SK-N-SH (cell line): ENCODE results near the gene USP30.

Experiments
- CTCF ChIP-seq: fragments of 200-600 bp; sonication (generic); IDR thresholded peaks from 2 replicates; pipeline ENCODE4 v1.6.1; 2017; ENCODE audit warnings: antibody characterized with exemption, mild to moderate bottlenecking, moderate library complexity
- EP300 ChIP-seq, 2 experiments: IDR thresholded peaks; 2 replicates each; pipeline versions ENCODE4 v1.4.0 to v1.6.1; 2012; ENCODE audit warnings: borderline replicate concordance in 1 of 2, low read depth in 1 of 2, low read length in 1 of 2
- FOXJ3 ChIP-seq: sonication (generic); formaldehyde crosslinking; IDR thresholded peaks from 2 replicates; pipeline ENCODE4 v1.5.1; 2020; ENCODE audit warnings: mild to moderate bottlenecking, missing genetic modification reagents
- FOXM1 ChIP-seq: IDR thresholded peaks from 2 replicates; pipeline ENCODE4 v1.4.0; 2012; ENCODE audit warnings: low read depth, mild to moderate bottlenecking
- GABPA ChIP-seq: IDR thresholded peaks from 2 replicates; pipeline ENCODE4 v1.4.0; 2012; ENCODE audit warnings: low read depth, mild to moderate bottlenecking
- JUND ChIP-seq: IDR thresholded peaks from 2 replicates; pipeline ENCODE4 v1.4.0; 2012
- POLR2AphosphoS5 ChIP-seq: IDR thresholded peaks from 2 replicates; pipeline ENCODE4 v1.6.1; 2012; ENCODE audit warnings: low read depth, low read length
- RAD21 ChIP-seq: IDR thresholded peaks from 2 replicates; pipeline ENCODE4 v1.6.1; 2012; ENCODE audit warnings: mild to moderate bottlenecking, low read length
- RCOR1 ChIP-seq: fragments of 150-350 bp; IDR thresholded peaks from 2 replicates; pipeline ENCODE4 v1.6.1; 2017; ENCODE audit warnings: antibody characterized with exemption, low read length
- REST ChIP-seq: IDR thresholded peaks from 2 replicates; pipeline ENCODE4 v1.6.1; 2012; ENCODE audit warnings: mild to moderate bottlenecking, low read depth, low read length, moderate library complexity
- SIN3A ChIP-seq: IDR thresholded peaks from 2 replicates; pipeline ENCODE4 v1.6.1; 2012; ENCODE audit warnings: low read depth, mild to moderate bottlenecking, low read length, moderate library complexity, borderline replicate concordance
- USF1 ChIP-seq: IDR thresholded peaks from 2 replicates; pipeline ENCODE4 v1.4.0; 2012; ENCODE audit warnings: low read depth, borderline replicate concordance
- YY1 ChIP-seq: IDR thresholded peaks from 2 replicates; pipeline ENCODE4 v1.4.0; 2012; ENCODE audit warnings: low read depth, mild to moderate bottlenecking

- TF ChIP-seq CTCF (no peak), USF1 (no peak), EP300 (IDR thresholded peaks at IDR 0.05; ENCODE audit: borderline replicate concordance in 1 of 2, low read depth in 1 of 2, low read length in 1 of 2) (no peak), REST (no peak), RAD21 (no peak), RCOR1 (no peak), GABPA (no peak), POLR2AphosphoS5 (no peak), YY1 (no peak), SIN3A (no peak), JUND (no peak), FOXJ3 (CRISPR knock-in tag) (no peak; the same call in 1 of the 2 replicates), FOXM1 (no peak)
These were observed 32.1 kb upstream of the USP30 start for GRCh38 chr12:109020146-109020795.
